Measurements from ENCODE around the gene NAGS.
"Not testable (repeated sequence)": the region's sequence is repeated elsewhere in the genome, so short reads cannot be mapped to it uniquely, and the experiment has no call there.

The NAGS gene

GRCh38 chr17:44043272-44043696 lies 38.9 kb downstream of the NAGS start:
- DNase-seq (ENCODE audit: low read depth), result no peak

- DNase-seq (ENCODE audit: low read depth), result no peak
Observed at GRCh38 chr17:44044071-44044470, 39.6 kb downstream of the NAGS start.

DNA sequence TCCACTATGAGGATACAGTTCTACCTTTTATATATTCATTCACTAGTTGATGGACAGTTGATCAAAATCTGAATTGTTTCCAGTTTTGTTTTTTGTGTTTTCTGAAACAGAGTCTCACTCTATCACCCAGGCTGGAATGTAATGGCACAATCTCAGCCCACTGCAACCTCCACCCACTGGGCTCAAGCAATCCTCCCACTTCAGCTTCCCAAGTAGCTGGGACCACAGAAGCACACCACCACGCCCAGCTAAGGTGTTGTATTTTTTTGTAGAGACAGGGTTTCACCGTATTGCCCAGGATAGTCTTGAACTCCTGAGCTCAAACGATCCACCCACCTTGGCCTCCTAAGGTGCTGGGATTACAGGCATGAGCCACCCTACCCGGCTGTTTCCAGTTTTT lies 41.1 kb downstream of the NAGS start:
- DNase-seq (ENCODE audit: low read depth), result no peak

DNA sequence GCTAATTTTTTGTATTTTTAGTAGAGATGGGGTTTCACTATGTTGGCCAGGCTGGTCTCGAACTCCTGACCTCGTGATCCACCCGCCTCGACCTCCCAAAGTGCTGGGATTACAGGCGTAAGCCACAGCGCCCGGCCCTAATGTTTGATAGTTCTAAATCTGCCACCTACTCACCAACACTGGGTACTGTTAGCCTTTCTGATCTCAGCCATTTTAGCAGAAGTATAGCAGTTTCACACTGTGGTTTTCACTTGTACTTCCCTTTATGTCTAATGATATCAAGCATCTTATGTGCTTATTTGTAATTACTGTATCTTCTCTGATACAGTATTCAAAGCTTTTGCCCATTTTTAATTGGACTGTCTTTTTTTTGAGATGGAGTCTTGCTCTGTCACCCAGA lies 42.5 kb downstream of the NAGS start:
- not testable (repeated sequence) for DNase-seq (ENCODE audit: low read depth)

DNA sequence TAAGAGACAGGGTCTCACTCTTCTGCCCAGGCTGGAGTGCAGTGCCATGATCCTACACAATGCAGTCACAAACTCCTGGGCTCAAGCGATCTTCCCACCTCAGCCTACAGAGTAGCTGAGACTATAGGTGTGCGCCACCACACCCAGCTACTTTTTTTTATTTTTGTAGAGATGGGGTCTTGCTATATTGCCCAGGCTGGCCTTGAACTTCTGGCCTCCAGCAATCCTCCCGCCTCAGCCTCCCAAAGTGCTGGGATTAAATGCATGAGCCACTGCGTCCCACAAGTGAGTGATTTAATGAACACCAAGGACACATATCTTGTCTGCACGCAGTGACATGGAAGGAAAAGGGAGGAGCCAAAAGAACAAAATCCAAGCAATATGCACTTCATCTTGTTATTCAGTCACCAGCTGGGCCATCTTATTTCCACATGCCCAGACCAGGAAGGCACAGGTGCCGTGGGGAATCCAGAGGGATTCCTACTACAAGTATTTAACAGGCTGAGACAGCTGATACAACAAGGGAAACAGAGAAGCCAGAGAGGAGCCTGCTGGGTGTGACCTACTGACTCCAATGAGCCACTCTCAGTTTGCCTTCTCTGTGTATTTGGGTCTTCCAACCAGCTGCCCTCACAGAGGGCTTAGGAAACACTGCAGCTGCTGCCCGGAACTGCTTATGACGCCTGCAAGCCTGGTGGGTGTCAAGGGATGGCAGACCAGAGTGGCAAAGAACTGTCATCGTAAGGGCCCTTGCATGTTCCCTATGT lies 45.1 kb downstream of the NAGS start:
- no peak for DNase-seq (ENCODE audit: low read depth)

DNA sequence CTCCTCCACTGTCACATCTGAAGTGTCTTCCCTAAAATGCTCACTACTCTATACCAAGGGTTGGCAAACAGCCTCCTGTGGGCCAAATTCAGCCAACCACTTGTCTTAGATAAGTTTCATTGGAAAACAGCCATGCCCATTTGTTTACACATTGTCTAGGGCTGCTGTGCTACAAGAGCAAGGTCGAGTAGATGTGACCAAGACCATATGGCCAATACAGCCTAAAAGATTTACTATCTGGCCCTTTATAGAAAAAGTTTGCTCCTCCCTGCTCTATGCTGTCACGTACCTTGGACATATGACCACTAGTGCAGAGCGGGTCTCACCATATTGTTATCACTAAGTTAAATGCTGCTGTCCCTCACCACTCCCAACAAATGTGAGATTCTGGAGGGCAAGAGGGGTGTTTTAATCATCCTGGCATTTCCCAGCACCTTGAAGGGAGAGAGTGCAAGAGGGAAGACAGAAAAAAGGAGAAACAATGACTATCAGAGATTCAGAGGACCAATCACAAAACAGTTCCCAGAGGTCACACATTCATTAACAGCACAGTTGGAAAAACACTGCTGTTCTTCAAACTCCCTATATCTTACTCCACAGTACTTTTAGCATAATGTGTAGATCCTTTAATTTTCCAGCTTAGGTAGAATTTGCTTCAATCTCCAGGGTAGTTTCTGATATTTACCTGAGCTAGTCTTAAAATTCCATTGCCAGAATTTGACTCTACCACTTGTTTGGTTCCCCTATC lies 48.9 kb downstream of the NAGS start:
- no peak for DNase-seq (ENCODE audit: low read depth)
